ENCODE results near the gene NEK7. TPM values are rescaled to one million over a fixed set of nuclear protein-coding genes. Genes with fewer than 3 reads are reported as not detected.
A peak's percentile ranks its signal among the peaks of the same experiment; 100 is the strongest.

Gene NEK7
- total RNA-seq, 1 experiment from 2014 or later = 25.2 TPM

- Histone ChIP-seq H3K79me2 (ENCODE audit: low read length) (no peaks in the 10 kb centered on the region), H3K27ac (ENCODE audit: low read length) (no peak overlapping the region), H3K9me3 (ENCODE audit: low read length) (no peaks in the 10 kb centered on the region), H2AFZ (ENCODE audit: low read length) (no peak overlapping the region), H3F3A (ENCODE audit: low read length, unreplicated experiment) (no peaks in the 10 kb centered on the region), H3K36me3 (ENCODE audit: low read depth, low read length) (no peaks in the 10 kb centered on the region), H3K9me2 (replicated peaks; ENCODE audit: low read length) (no peaks in the 10 kb centered on the region), H3K4me3 (ENCODE audit: low read length) (no peak overlapping the region), H4K20me1 (ENCODE audit: low read length) (no peaks in the 10 kb centered on the region), H3K27me3 (ENCODE audit: low read length) (no peaks in the 10 kb centered on the region), H3K4me2 (ENCODE audit: low read length) (no peak overlapping the region), H3K4me1 (ENCODE audit: insufficient read depth, low read length) (peaks cover 15% of the 10 kb centered on the region), H3K9ac (ENCODE audit: low read length) (no peak overlapping the region)
- ChIA-PET CTCF (no interaction called here), POLR2A (ENCODE audit: unreplicated experiment) (no interaction called here)
- BruUV-seq (replicated peaks) = no TSS peak
- TF ChIP-seq EZH2phosphoT487 (IDR thresholded peaks at IDR 0.05; ENCODE audit: borderline replicate concordance, low read length) (no peak), EZH2 (IDR thresholded peaks at IDR 0.05; ENCODE audit: low read length, unreplicated experiment) (no peak)
- TF ChIP-seq, protein P1, sequence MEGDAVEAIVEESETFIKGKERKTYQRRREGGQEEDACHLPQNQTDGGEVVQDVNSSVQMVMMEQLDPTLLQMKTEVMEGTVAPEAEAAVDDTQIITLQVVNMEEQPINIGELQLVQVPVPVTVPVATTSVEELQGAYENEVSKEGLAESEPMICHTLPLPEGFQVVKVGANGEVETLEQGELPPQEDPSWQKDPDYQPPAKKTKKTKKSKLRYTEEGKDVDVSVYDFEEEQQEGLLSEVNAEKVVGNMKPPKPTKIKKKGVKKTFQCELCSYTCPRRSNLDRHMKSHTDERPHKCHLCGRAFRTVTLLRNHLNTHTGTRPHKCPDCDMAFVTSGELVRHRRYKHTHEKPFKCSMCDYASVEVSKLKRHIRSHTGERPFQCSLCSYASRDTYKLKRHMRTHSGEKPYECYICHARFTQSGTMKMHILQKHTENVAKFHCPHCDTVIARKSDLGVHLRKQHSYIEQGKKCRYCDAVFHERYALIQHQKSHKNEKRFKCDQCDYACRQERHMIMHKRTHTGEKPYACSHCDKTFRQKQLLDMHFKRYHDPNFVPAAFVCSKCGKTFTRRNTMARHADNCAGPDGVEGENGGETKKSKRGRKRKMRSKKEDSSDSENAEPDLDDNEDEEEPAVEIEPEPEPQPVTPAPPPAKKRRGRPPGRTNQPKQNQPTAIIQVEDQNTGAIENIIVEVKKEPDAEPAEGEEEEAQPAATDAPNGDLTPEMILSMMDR (conservative IDR thresholded peaks at IDR 0.05; ENCODE audit: low read depth, low read length) = no peak
- ATAC-seq = no peak
- intact Hi-C loops (cut with micrococcal nuclease) = loop anchor here (10.0 kb wide), 1 partner anchor 134 kb away; no protein-coding TSS in a partner anchor
- no peak for DNase-seq
Observed at GRCh38 chr1:198330982-198331615, 174.3 kb downstream of the NEK7 start.

GRCh38 chr1:198333744-198334143 lies 176.9 kb downstream of the NEK7 start:
- no peak overlapping the region for H3K9ac ChIP-seq (ENCODE audit: low read length)
- TF ChIP-seq EZH2 (IDR thresholded peaks at IDR 0.05; ENCODE audit: low read length, unreplicated experiment) = no peak
- TF ChIP-seq, protein P1 (conservative IDR thresholded peaks at IDR 0.05; ENCODE audit: low read depth, low read length) = no peak
- TF ChIP-seq EZH2phosphoT487 (IDR thresholded peaks at IDR 0.05; ENCODE audit: borderline replicate concordance, low read length) = no peak
- H2AFZ ChIP-seq (ENCODE audit: low read length) = 0 out of 2 replicates have a peak overlapping the region, but pooled peaks have one; percentile 35
- no peaks in the 10 kb centered on the region for H3K9me3 ChIP-seq (ENCODE audit: low read length)
- no peaks in the 10 kb centered on the region for H3K36me3 ChIP-seq (ENCODE audit: low read depth, low read length)
- H3K27ac ChIP-seq (ENCODE audit: low read length) = no peak overlapping the region
- ChIA-PET POLR2A (ENCODE audit: unreplicated experiment) (interaction anchor here (0.6 kb wide), 1 partner anchor 1155 kb away, joined by 3 read pairs; no protein-coding TSS in a partner anchor), CTCF (no interaction called here)
- ATAC-seq = peak; percentile 64
- no peaks in the 10 kb centered on the region for H4K20me1 ChIP-seq (ENCODE audit: low read length)
- no peaks in the 10 kb centered on the region for H3K9me2 ChIP-seq (replicated peaks; ENCODE audit: low read length)
- DNase-seq = peak; percentile 65
- H3K4me1 ChIP-seq (ENCODE audit: insufficient read depth, low read length) = peaks cover 15% of the 10 kb centered on the region
- H3K27me3 ChIP-seq (ENCODE audit: low read length) = no peaks in the 10 kb centered on the region
- BruUV-seq (replicated peaks) = no TSS peak
- H3K79me2 ChIP-seq (ENCODE audit: low read length) = no peaks in the 10 kb centered on the region
- no peaks in the 10 kb centered on the region for H3F3A ChIP-seq (ENCODE audit: low read length, unreplicated experiment)
- H3K4me3 ChIP-seq (ENCODE audit: low read length) = no peak overlapping the region
- intact Hi-C loops (cut with micrococcal nuclease) = loop anchor here (10.0 kb wide), 1 partner anchor 131 kb away; no protein-coding TSS in a partner anchor
- peak overlapping the region; percentile 56 for H3K4me2 ChIP-seq (ENCODE audit: low read length)

DNA sequence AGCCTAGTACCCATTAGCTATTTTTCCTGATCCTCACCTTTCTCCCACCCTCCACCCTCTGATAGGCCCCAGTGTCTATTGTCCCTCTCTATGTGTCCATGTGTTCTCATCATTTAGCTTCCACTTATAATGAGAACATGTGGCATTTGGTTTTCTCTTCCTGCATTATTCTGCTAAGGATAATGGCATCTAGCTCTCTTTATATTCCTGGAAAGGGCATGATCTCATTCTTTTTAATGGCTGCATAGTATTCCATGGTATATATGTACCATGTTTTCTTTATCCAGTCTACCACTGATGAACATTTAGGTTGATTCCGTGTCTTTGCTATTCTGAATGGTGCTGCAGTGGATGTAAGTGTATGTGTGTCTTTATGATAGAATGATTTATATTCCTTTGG lies 178.9 kb downstream of the NEK7 start:
- Histone ChIP-seq H3K9me3 (ENCODE audit: low read length) (no peaks in the 10 kb centered on the region), H3K9me2 (replicated peaks; ENCODE audit: low read length) (no peaks in the 10 kb centered on the region), H3K4me1 (ENCODE audit: insufficient read depth, low read length) (peaks cover 15% of the 10 kb centered on the region), H3F3A (ENCODE audit: low read length, unreplicated experiment) (no peaks in the 10 kb centered on the region), H4K20me1 (ENCODE audit: low read length) (no peaks in the 10 kb centered on the region), H3K27me3 (ENCODE audit: low read length) (no peaks in the 10 kb centered on the region), H3K79me2 (ENCODE audit: low read length) (no peaks in the 10 kb centered on the region), H3K36me3 (ENCODE audit: low read depth, low read length) (no peaks in the 10 kb centered on the region), H3K27ac (ENCODE audit: low read length) (no peak overlapping the region), H2AFZ (ENCODE audit: low read length) (no peak overlapping the region), H3K4me2 (ENCODE audit: low read length) (no peak overlapping the region), H3K9ac (ENCODE audit: low read length) (no peak overlapping the region), H3K4me3 (ENCODE audit: low read length) (no peak overlapping the region)
- ATAC-seq (no peak), DNase-seq (no peak)
- TF ChIP-seq, protein P1 (conservative IDR thresholded peaks at IDR 0.05; ENCODE audit: low read depth, low read length) = no peak
- TF ChIP-seq EZH2 (IDR thresholded peaks at IDR 0.05; ENCODE audit: low read length, unreplicated experiment) = no peak
- TF ChIP-seq EZH2phosphoT487 (IDR thresholded peaks at IDR 0.05; ENCODE audit: borderline replicate concordance, low read length) = no peak
- BruUV-seq (replicated peaks) = no TSS peak
- ChIA-PET POLR2A (ENCODE audit: unreplicated experiment) (no interaction called here), CTCF (no interaction called here)
- intact Hi-C loops (cut with micrococcal nuclease) = loop anchor here (10.0 kb wide), 1 partner anchor 129 kb away; no protein-coding TSS in a partner anchor

All from PC-3 (cell line).